Thoracic aorta (tissue), 2 donors: ENCODE measurements around the gene KRTAP10-8. TPM values are rescaled to one million over a fixed set of nuclear protein-coding genes. Genes with fewer than 3 reads are reported as not detected.

Experiments
- ATAC-seq: fragments of 150-250 bp; one replicate; pipeline ENCODE4 v1.8.0; 2017; ENCODE audit warnings: low read depth; ENCODE audit not compliant: insufficient number of reproducible peaks, low FRiP score
- DNase-seq: peaks from one replicate; pipeline ENCODE4 v3.0.0-alpha.2; 2020; ENCODE audit warnings: low spot score
- H3K27ac ChIP-seq, 2 donors: fragments of 200-600 bp; sonication (generic); 1 replicate in 1 of 2; 2 replicates in 1 of 2; pipeline ENCODE4 v1.5.1; 2016; ENCODE audit warnings: mild to moderate bottlenecking in 2 of 2, moderate library complexity in 2 of 2
- H3K27me3 ChIP-seq: fragments of 200-600 bp; sonication (generic); replicated peaks from 2 replicates; pipeline ENCODE4 v1.6.0; 2016; ENCODE audit warnings: mild to moderate bottlenecking; ENCODE audit not compliant: insufficient read depth
- H3K36me3 ChIP-seq: fragments of 200-600 bp; sonication (generic); one replicate; pipeline ENCODE4 v1.5.1; 2016
- H3K4me1 ChIP-seq, 2 donors: fragments of 200-600 bp; sonication (generic); 1 replicate in 1 of 2; 2 replicates in 1 of 2; pipeline versions ENCODE4 v1.5.1 to v1.6.0; 2016; ENCODE audit warnings: low read depth in 2 of 2, mild to moderate bottlenecking in 1 of 2; ENCODE audit not compliant: control insufficient read depth in 1 of 2
- H3K4me3 ChIP-seq: fragments of 200-600 bp; sonication (generic); 2 replicates; pipeline ENCODE4 v1.5.1; 2016; ENCODE audit warnings: mild to moderate bottlenecking
- H3K9me3 ChIP-seq: fragments of 200-600 bp; sonication (generic); 2 replicates; pipeline ENCODE4 v1.5.1; 2016
- total RNA-seq, 2 donors: library from RNA; depleted of rRNA; stranded (reverse); fragments of >200 nt; gene quantifications; one replicate each; pipeline versions ENCODE4 v1.1.0 to v1.2.3, GENCODE V29; 2016
- TF ChIP-seq, protein P1 (sequence below): fragments of 200-600 bp; sonication (generic); IDR thresholded peaks from one replicate; pipeline ENCODE4 v1.5.1; 2019; ENCODE audit warnings: antibody characterized with exemption

Gene KRTAP10-8
- total RNA-seq, 2 donors from 2014 or later: not detected

DNA sequence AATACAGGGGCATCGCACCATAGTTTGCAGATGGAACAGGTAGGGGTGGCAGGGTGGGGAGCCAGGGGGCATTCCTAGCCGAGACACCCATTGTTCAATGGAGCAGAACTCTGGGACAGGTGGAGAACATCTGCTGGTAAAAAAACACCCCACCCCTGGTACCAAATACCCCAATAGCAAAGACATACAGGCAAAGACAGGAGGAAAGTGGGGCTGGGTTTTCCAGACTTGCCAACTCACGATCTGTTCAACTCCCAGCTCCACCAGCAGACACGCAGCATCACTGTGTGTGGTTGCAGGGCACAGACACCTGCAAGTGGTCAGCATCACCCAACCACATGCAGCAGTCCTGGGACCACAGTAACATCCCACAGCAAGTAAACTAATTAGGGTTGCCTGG lies 328 bp upstream of the KRTAP10-8 start:
- Histone ChIP-seq H3K9me3 (peaks cover 7% of the 10 kb centered on the region), H3K36me3 (no peaks in the 10 kb centered on the region), H3K27me3 (no peaks in the 10 kb centered on the region), H3K4me1 (no peaks in the 10 kb centered on the region), H3K27ac (no peak overlapping the region), H3K4me3 (no peak overlapping the region)
- TF ChIP-seq, protein P1, sequence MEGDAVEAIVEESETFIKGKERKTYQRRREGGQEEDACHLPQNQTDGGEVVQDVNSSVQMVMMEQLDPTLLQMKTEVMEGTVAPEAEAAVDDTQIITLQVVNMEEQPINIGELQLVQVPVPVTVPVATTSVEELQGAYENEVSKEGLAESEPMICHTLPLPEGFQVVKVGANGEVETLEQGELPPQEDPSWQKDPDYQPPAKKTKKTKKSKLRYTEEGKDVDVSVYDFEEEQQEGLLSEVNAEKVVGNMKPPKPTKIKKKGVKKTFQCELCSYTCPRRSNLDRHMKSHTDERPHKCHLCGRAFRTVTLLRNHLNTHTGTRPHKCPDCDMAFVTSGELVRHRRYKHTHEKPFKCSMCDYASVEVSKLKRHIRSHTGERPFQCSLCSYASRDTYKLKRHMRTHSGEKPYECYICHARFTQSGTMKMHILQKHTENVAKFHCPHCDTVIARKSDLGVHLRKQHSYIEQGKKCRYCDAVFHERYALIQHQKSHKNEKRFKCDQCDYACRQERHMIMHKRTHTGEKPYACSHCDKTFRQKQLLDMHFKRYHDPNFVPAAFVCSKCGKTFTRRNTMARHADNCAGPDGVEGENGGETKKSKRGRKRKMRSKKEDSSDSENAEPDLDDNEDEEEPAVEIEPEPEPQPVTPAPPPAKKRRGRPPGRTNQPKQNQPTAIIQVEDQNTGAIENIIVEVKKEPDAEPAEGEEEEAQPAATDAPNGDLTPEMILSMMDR: no peak
- DNase-seq (no peak), ATAC-seq (no peak)

DNA sequence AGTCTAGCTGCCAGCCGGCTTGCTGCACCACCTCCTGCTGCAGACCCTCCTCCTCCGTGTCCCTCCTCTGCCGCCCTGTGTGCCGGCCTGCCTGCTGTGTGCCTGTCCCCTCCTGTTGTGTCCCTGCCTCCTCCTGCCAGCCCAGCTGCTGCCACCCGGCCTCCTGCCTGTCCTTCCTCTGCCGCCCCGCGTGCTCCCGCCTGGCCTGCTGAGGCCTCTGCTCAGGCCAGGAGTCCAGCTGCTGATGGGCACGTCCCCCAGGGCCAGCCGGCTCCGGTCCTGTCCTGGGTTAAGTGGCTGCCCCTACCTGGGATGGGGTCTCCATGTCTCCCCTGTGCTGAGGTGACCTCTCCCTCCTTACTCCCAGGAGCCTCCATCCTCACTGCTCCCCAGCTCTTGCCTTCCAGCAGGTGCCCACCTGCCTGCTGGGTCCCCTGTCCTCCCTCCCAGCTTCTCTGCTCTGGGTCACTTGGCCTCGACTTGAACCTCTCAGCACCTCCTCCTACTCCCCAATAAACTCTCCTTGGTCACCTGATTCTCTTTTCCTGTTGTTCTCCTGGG lies 870 bp downstream of the KRTAP10-8 start:
- TF ChIP-seq, protein P1: no peak

DNA sequence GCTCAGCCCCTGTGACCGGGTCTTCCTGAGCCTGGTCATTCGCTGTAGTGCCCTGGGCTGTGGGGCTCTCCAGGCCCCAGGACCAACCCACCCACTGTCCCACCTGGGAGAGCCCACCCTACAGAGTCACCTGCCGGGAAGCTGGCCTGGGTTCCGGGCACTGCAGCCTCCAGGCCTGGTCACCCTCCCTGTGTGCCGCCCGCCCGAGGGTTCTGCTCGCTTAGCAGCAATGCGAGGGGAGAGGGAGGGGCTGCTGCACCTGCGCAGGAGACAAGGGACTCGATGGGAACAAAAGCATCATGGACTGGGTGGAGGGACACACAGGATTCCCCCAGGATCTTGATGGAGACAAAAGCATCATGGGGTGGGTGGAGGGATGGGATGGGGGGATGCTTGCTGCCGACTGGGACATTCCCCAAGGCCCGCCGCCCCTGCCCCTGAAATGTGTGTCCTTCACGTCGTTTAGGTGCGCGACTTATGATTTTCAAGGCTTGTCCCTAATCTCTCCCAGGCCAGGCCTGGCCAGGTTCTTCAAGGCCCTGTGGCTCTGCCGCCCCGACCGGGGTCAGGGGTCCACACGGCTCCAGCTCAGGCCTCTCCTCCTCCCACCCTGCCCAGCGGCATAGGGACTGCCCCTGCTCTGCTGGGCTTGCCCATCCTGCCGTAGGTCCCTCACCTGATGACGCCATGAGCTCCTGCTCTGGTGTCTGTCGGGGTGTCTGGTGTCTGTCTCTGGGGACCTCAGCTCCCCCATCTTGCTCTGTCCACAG lies 1.7 kb downstream of the KRTAP10-8 start:
- H3K9me3 ChIP-seq: peaks cover 7% of the 10 kb centered on the region
- TF ChIP-seq, protein P1: no peak
- DNase-seq (no peak), ATAC-seq (no peak)
- no peaks in the 10 kb centered on the region for H3K27me3 ChIP-seq
- H3K4me1 ChIP-seq: no peaks in the 10 kb centered on the region
- H3K27ac ChIP-seq: no peak overlapping the region
- H3K36me3 ChIP-seq: no peaks in the 10 kb centered on the region
- no peak overlapping the region for H3K4me3 ChIP-seq

More for the DNA sequence above, 870 bp downstream of the KRTAP10-8 start:
- DNase-seq: no peak
- no peaks in the 10 kb centered on the region for H3K4me1 ChIP-seq
- H3K27ac ChIP-seq: no peak overlapping the region
- no peak overlapping the region for H3K4me3 ChIP-seq
- H3K9me3 ChIP-seq: peaks cover 7% of the 10 kb centered on the region
- no peak for ATAC-seq
- H3K36me3 ChIP-seq: no peaks in the 10 kb centered on the region
- no peaks in the 10 kb centered on the region for H3K27me3 ChIP-seq

DNA sequence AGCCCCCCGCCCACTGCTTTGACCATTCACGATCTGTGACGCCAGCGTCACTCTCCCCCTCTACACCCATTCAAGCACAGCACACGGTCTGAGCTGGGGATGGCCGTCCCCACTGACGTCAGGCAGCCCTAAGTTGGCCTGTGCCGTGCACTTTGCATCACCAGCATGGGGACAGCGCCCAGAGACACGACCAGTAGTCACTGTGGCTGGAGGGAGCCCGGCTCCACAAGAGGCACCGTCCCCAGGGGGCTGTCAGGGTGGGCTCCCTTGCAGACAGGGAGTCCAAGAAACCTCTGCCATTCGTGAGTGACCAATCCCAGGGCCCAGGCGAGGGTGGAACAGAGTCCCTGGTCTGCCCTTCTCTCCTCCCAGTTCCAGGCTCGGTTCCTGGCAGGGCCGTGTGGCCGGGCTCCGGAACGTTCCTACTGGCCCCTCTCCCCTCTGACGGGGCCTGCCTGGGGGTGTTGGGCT lies 2.3 kb downstream of the KRTAP10-8 start:
- H3K36me3 ChIP-seq: no peaks in the 10 kb centered on the region
- DNase-seq: no peak
- H3K9me3 ChIP-seq: peaks cover 6% of the 10 kb centered on the region
- no peak overlapping the region for H3K27ac ChIP-seq
- no peaks in the 10 kb centered on the region for H3K27me3 ChIP-seq
- H3K4me3 ChIP-seq: no peak overlapping the region
- TF ChIP-seq, protein P1: no peak
- no peak for ATAC-seq
- H3K4me1 ChIP-seq: no peaks in the 10 kb centered on the region

DNA sequence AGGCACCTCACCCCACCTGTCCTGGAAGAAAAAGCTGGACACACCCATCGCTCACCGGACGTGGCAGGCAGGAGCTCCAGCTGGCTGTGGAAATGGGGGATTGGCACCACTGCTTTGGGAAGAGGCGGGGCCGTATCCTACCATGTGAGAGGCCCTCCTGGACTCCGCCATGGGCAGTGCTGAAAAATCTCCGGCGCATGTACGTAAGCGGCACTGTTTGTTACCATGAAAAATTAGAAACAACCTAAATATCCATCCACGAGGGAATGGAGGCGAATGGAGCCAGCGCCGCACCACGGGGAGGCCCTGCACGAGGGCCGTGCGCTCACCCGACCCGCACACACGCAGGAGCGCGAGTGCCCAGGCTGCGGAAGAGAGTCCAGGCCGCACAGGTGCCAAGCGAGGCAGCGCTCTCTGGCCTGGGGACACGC lies 3.1 kb downstream of the KRTAP10-8 start:
- TF ChIP-seq, protein P1: no peak
- no peaks in the 10 kb centered on the region for H3K27me3 ChIP-seq
- ATAC-seq (no peak), DNase-seq (no peak)
- H3K27ac ChIP-seq: no peak overlapping the region
- H3K4me1 ChIP-seq: no peaks in the 10 kb centered on the region
- no peak overlapping the region for H3K4me3 ChIP-seq
- H3K36me3 ChIP-seq: no peaks in the 10 kb centered on the region
- H3K9me3 ChIP-seq: peaks cover 4% of the 10 kb centered on the region
